ENCODE measurements around the gene AHDC1. TPM values are rescaled to one million over a fixed set of nuclear protein-coding genes. Genes with fewer than 3 reads are reported as not detected.

AHDC1 gene
- total RNA-seq, 1 experiment from 2014 or later: 20.8 TPM

DNA sequence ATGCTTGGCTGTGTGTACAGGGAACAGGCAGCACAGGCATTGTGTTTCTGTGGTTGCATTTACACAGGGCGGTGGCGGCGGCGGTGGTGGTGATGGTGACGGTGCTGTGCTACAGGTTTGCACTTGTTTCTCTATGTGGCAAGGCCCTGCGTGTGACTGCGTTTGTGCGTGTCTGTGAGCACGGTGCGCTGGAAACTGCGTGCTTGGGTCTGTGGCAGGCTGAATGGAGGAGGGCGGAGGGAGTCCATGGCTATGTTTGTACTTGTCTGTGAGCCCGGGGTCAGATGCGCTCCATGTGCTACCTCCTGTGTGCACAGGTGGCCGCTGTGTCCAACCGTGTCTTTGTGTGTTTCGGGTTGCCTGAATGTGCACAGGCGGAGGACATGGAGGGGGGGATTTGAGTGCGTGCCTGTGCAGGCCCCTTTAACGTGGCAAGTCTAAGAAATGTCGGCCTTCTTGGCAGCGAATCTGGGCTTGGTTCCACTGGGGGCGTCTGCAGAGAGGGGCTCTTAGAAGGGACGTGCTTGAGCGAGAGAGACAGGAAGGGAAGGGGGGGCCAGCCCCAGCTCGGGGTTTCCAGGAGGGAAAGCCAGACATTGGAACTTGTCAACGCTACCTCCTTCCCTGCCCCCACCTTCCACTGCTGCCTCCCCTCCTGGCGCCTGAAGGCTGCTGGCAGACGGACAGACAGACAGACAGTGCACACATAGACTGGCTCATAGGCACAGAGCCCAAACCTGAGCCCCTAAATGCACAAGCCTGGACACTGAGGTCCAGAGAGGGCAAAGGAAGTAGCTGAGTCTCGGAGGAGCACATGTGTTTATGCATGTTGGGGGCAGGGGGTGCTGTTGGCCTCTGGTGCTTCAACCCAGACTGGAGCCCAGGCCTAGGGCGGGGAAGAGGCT lies 81.3 kb downstream of the AHDC1 start:
- Mint-ChIP-seq H3K4me1 (ENCODE audit: low read depth, unreplicated experiment) (peaks cover 19% of the 10 kb centered on the region), H3K4me3 (ENCODE audit: low read depth, unreplicated experiment) (no peak overlapping the region), H3K9me3 (ENCODE audit: low read depth, unreplicated experiment) (no peaks in the 10 kb centered on the region), H3K27ac (ENCODE audit: unreplicated experiment) (no peak overlapping the region), H3K36me3 (ENCODE audit: insufficient read depth, unreplicated experiment) (no peaks in the 10 kb centered on the region), H3K27me3 (ENCODE audit: unreplicated experiment) (no peaks in the 10 kb centered on the region)
- intact Hi-C loops (cut with micrococcal nuclease; ENCODE audit: unreplicated experiment): no loop called here
- DNase-seq: no peak
- no TSS peak for BruUV-seq (replicated peaks)
- TF ChIP-seq CTCF (IDR thresholded peaks at IDR 0.05; ENCODE audit: unreplicated experiment): no peak
- CTCF ChIA-PET: interaction anchor here (0.8 to 1.0 kb wide), 2 partner anchors 35 to 141 kb away, joined by 3 read pairs; no protein-coding TSS in a partner anchor

DNA sequence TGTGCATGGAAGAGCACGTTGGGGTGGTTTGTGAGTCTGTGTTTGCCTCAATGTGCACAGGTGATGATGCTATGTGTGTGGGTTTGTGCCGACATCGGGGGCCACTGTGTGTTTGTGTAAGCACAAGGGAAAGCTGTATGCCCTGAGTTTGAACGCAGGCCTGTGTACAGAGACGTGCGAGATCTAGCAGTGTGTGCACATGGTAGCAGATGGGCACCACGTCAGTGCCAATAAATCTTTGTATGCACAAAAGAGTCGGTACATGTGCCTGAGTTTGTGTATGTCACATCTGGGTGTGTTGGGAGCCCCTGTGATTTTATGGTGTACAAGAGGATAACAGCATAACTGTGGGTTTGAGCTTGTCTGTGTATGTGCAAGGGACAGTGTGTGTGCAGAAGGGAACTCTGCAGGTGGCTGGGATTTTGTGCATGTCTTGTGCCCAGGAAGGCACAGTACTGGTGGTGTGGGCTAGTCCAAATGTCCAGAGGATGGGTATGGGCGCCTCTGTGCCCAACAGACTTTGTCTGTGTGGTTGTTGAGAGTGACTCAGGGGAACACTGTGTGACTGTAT lies 82.0 kb downstream of the AHDC1 start:
- H3K27ac Mint-ChIP-seq (ENCODE audit: unreplicated experiment): no peak overlapping the region
- peaks cover 26% of the 10 kb centered on the region for H3K4me1 Mint-ChIP-seq (ENCODE audit: low read depth, unreplicated experiment)
- CTCF ChIA-PET: no interaction called here
- no TSS peak for BruUV-seq (replicated peaks)
- DNase-seq: no peak
- H3K27me3 Mint-ChIP-seq (ENCODE audit: unreplicated experiment): no peaks in the 10 kb centered on the region
- no peaks in the 10 kb centered on the region for H3K36me3 Mint-ChIP-seq (ENCODE audit: insufficient read depth, unreplicated experiment)
- no peak for TF ChIP-seq CTCF (IDR thresholded peaks at IDR 0.05; ENCODE audit: unreplicated experiment)
- no peaks in the 10 kb centered on the region for H3K9me3 Mint-ChIP-seq (ENCODE audit: low read depth, unreplicated experiment)
- intact Hi-C loops (cut with micrococcal nuclease; ENCODE audit: unreplicated experiment): no loop called here
- no peak overlapping the region for H3K4me3 Mint-ChIP-seq (ENCODE audit: low read depth, unreplicated experiment)

GRCh38 chr1:27521336-27521831 lies 82.6 kb downstream of the AHDC1 start:
- Mint-ChIP-seq H3K27me3 (ENCODE audit: unreplicated experiment) (no peaks in the 10 kb centered on the region), H3K36me3 (ENCODE audit: insufficient read depth, unreplicated experiment) (no peaks in the 10 kb centered on the region), H3K4me3 (ENCODE audit: low read depth, unreplicated experiment) (no peak overlapping the region), H3K4me1 (ENCODE audit: low read depth, unreplicated experiment) (peaks cover 28% of the 10 kb centered on the region), H3K27ac (ENCODE audit: unreplicated experiment) (no peak overlapping the region), H3K9me3 (ENCODE audit: low read depth, unreplicated experiment) (no peaks in the 10 kb centered on the region)
- TF ChIP-seq CTCF (IDR thresholded peaks at IDR 0.05; ENCODE audit: unreplicated experiment): no peak
- no peak for DNase-seq
- intact Hi-C loops (cut with micrococcal nuclease; ENCODE audit: unreplicated experiment): no loop called here
- no TSS peak for BruUV-seq (replicated peaks)
- CTCF ChIA-PET: no interaction called here

GRCh38 chr1:27520651-27521050 lies 83.3 kb downstream of the AHDC1 start:
- Mint-ChIP-seq H3K4me3 (ENCODE audit: low read depth, unreplicated experiment) (no peak overlapping the region), H3K27ac (ENCODE audit: unreplicated experiment) (no peak overlapping the region), H3K36me3 (ENCODE audit: insufficient read depth, unreplicated experiment) (no peaks in the 10 kb centered on the region), H3K9me3 (ENCODE audit: low read depth, unreplicated experiment) (no peaks in the 10 kb centered on the region), H3K4me1 (ENCODE audit: low read depth, unreplicated experiment) (peaks cover 28% of the 10 kb centered on the region), H3K27me3 (ENCODE audit: unreplicated experiment) (no peaks in the 10 kb centered on the region)
- no peak for TF ChIP-seq CTCF (IDR thresholded peaks at IDR 0.05; ENCODE audit: unreplicated experiment)
- intact Hi-C loops (cut with micrococcal nuclease; ENCODE audit: unreplicated experiment): no loop called here
- BruUV-seq (replicated peaks): no TSS peak
- no peak for DNase-seq
- CTCF ChIA-PET: no interaction called here
